ENCODE measurements around the gene EVA1C.

The EVA1C gene

GRCh38 chr21:32562426-32562825 lies 149.9 kb downstream of the EVA1C start:
- DNase-seq (ENCODE audit: low spot score): no peak

- no peak for DNase-seq (ENCODE audit: low spot score)
Measured at GRCh38 chr21:32562915-32563314, 150.4 kb downstream of the EVA1C start.
